Measurements from ENCODE around the gene BAIAP2L2.

- TF ChIP-seq CTCF (IDR thresholded peaks at IDR 0.05; ENCODE audit: insufficient read depth, low read depth, low read length) (no peak), EZH2 (IDR thresholded peaks at IDR 0.05; ENCODE audit: insufficient read depth, low read length) (no peak)
These were observed 1.7 kb downstream of the BAIAP2L2 start for GRCh38 chr22:38108561-38109319.

Measured in astrocyte (in vitro differentiated cells and primary cell).